HG03060 (cell line): Measurements from ENCODE around the gene CCNL2.

Source experiments
- ATAC-seq: cut with Tn5 transposase; IDR thresholded peaks from one replicate; pipeline ENCODE4 v1.9.1; 2021; ENCODE audit warnings: low read depth, moderate number of reproducible peaks; ENCODE audit not compliant: unreplicated experiment

The CCNL2 gene

GRCh38 chr1:1347026-1347595 is 52.0 kb downstream of the CCNL2 start:
- ATAC-seq: no peak

GRCh38 chr1:1346501-1346890 is 52.6 kb downstream of the CCNL2 start:
- ATAC-seq: no peak

- no peak for ATAC-seq
Measured at GRCh38 chr1:1345860-1346500, 53.2 kb downstream of the CCNL2 start.

GRCh38 chr1:1345384-1345783 is 53.8 kb downstream of the CCNL2 start:
- no peak for ATAC-seq

- ATAC-seq: no peak
Measured at GRCh38 chr1:1344655-1345361, 54.3 kb downstream of the CCNL2 start.

- no peak for ATAC-seq
Measured at GRCh38 chr1:1343811-1344421, 55.2 kb downstream of the CCNL2 start.

GRCh38 chr1:1342584-1343115 is 56.5 kb downstream of the CCNL2 start:
- ATAC-seq: no peak

- no peak for ATAC-seq
Measured at GRCh38 chr1:1342061-1342562, 57.0 kb downstream of the CCNL2 start.

GRCh38 chr1:1341549-1342021 is 57.5 kb downstream of the CCNL2 start:
- ATAC-seq: no peak

GRCh38 chr1:1340791-1341548 is 58.2 kb downstream of the CCNL2 start:
- no peak for ATAC-seq

GRCh38 chr1:1340185-1340584 is 59.0 kb downstream of the CCNL2 start:
- ATAC-seq: no peak

- no peak for ATAC-seq
Measured at GRCh38 chr1:1338278-1338677, 60.9 kb downstream of the CCNL2 start.

- no peak for ATAC-seq
Measured at GRCh38 chr1:1337793-1338147, 61.4 kb downstream of the CCNL2 start.

GRCh38 chr1:1336931-1337792 is 62.0 kb downstream of the CCNL2 start:
- no peak for ATAC-seq

GRCh38 chr1:1336446-1336845 is 62.7 kb downstream of the CCNL2 start:
- ATAC-seq: no peak

GRCh38 chr1:1335792-1336248 is 63.3 kb downstream of the CCNL2 start:
- ATAC-seq: no peak
